ENCODE results near the gene ACTR3.

Gene ACTR3

DNA sequence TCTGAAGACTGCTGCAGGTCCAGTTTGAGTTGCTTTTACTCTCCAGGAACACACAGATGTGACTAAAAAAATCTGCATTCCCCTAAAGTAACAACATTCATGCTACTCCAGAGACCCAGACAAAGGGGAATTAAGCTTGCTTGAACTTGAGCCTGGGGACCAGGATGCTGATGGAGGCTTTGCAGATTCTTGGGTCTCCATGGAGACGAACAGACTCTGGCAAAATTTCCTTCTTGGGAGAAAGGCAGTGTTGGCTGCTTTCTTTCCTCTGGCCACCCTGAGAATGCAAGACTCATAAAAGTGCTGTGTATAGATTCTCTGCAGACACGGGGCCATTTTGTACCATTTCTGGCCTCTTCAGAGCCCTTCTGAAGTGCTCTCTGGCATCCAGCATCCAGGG, 112.0 kb downstream of the ACTR3 start:
- DNase-seq (ENCODE audit: low spot score), result no peak

- DNase-seq (ENCODE audit: low spot score), result no peak
Measured at GRCh38 chr2:114005110-114005783, 115.4 kb downstream of the ACTR3 start.

DNA sequence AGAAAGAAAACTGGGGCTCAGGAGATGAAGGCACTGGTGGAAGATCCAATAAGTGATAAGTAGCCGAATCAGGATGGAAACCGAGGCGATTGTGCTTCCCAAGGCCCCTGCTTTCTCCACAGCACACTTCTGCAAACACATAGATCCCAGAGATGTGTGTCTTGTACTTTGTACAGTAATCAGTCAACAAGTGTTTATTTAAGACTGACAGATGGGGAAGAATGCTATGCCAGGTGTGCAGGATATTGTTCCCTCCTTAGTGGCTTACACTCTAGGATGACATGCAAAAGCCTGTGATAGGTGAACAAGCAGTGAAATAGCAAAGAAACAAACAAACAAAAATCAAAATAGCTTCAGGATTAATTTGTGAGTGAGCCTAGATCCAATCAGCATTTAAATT, 116.6 kb downstream of the ACTR3 start:
- no peak for DNase-seq (ENCODE audit: low spot score)

- DNase-seq (ENCODE audit: low spot score), result no peak
Measured at GRCh38 chr2:114007436-114007835, 117.5 kb downstream of the ACTR3 start.

- DNase-seq (ENCODE audit: low spot score), result no peak
Measured at GRCh38 chr2:114008720-114009119, 118.8 kb downstream of the ACTR3 start.

DNA sequence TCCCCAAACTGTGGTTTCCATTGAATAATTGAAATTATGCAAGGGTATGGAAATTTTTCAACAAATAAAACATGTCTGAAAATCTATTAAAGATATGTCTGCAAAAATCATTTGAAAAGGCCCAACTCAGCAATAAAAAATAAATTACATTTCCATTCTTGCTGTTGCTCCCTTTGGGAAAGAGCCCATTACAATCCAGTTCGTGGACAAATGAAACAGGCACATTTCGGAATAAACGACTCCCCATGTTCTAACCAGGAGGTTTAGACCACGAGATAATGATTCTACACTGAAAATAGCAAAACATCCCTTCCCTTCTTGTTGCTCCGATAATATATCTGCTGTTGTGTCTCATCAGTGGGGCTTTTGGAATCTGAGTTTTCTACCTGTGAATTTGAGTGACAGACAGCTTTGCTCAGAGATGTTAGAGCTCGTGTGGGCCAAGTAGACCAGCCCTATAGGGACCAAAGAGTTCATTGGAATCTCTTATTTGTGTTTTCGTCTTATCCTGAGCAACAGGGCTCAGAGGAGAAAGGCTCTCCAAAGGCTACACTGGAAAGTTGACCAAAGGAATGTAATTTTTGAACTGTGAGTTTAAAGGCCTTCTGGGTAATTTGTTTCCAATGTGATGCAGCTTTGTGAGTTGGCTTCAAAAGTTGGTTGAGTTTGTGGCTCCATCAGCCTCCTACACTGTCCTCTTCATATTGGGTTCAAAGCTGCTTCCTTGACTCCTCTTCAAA, 119.5 kb downstream of the ACTR3 start:
- DNase-seq (ENCODE audit: low spot score), result no peak

GRCh38 chr2:114010001-114010400, 120.1 kb downstream of the ACTR3 start:
- DNase-seq (ENCODE audit: low spot score), result no peak

GRCh38 chr2:114011713-114012112, 121.8 kb downstream of the ACTR3 start:
- no peak for DNase-seq (ENCODE audit: low spot score)

All from AG08395 (cell line).